Progenitor cell of endocrine pancreas (in vitro differentiated cells): Measurements from ENCODE around the gene C11orf42. TPM values are rescaled to one million over a fixed set of nuclear protein-coding genes. Genes with fewer than 3 reads are reported as not detected.
"Not testable (repeated sequence)": the region's sequence is repeated elsewhere in the genome, so short reads cannot be mapped to it uniquely, and the experiment has no call there.

ENCODE experiments used
- DNase-seq: peaks from one replicate; pipeline ENCODE4 v3.0.0; 2021; ENCODE audit warnings: low spot score; ENCODE audit not compliant: unreplicated experiment
- H3K27ac Mint-ChIP-seq: 2 replicates; pipeline ENCODE4 v1.8.0; 2021; ENCODE audit warnings: mild to moderate bottlenecking, moderate library complexity, mixed read lengths
- H3K27me3 Mint-ChIP-seq: 2 replicates; pipeline ENCODE4 v1.8.0; 2021; ENCODE audit warnings: mixed read lengths
- H3K36me3 Mint-ChIP-seq: 2 replicates; pipeline ENCODE4 v1.8.0; 2022; ENCODE audit warnings: mixed read lengths; ENCODE audit not compliant: insufficient read depth
- H3K4me1 Mint-ChIP-seq: 2 replicates; pipeline ENCODE4 v1.8.0; 2021; ENCODE audit warnings: low read depth, mixed read lengths
- H3K4me3 Mint-ChIP-seq: 2 replicates; pipeline ENCODE4 v1.8.0; 2021; ENCODE audit warnings: low read depth, mild to moderate bottlenecking, moderate library complexity, mixed read lengths
- H3K9me3 Mint-ChIP-seq: 2 replicates; pipeline ENCODE4 v1.8.0; 2021; ENCODE audit warnings: low read depth, mixed read lengths
- total RNA-seq: library from RNA; stranded (reverse); gene quantifications from 2 replicates; pipeline ENCODE4 v1.2.1, GENCODE V29; 2021
- TF ChIP-seq, protein P1 (sequence below): fragments of 200-600 bp; sonication (generic); IDR thresholded peaks from one replicate; pipeline ENCODE4 v1.5.0; 2021; ENCODE audit warnings: antibody characterized with exemption, mild to moderate bottlenecking; ENCODE audit not compliant: unreplicated experiment

C11orf42 gene
- total RNA-seq, 1 donor from 2014 or later, result not detected

DNA sequence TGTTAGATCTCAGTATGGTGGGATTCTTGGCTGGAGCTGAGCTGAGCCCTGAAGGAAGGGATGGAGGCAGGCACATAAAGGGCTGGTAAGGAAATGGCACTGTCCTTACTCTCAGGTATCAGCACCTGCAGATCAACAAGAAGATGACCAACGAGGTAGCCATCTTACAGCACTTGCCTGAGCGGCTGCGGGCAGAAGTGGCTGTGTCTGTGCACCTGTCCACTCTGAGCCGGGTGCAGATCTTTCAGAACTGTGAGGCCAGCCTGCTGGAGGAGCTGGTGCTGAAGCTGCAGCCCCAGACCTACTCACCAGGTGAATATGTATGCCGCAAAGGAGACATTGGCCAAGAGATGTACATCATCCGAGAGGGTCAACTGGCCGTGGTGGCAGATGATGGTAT, 36.0 kb downstream of the C11orf42 start:
- no peaks in the 10 kb centered on the region for H3K27me3 Mint-ChIP-seq
- no peaks in the 10 kb centered on the region for H3K9me3 Mint-ChIP-seq
- no peak overlapping the region for H3K4me3 Mint-ChIP-seq
- H3K4me1 Mint-ChIP-seq, result no peaks in the 10 kb centered on the region
- TF ChIP-seq, protein P1, sequence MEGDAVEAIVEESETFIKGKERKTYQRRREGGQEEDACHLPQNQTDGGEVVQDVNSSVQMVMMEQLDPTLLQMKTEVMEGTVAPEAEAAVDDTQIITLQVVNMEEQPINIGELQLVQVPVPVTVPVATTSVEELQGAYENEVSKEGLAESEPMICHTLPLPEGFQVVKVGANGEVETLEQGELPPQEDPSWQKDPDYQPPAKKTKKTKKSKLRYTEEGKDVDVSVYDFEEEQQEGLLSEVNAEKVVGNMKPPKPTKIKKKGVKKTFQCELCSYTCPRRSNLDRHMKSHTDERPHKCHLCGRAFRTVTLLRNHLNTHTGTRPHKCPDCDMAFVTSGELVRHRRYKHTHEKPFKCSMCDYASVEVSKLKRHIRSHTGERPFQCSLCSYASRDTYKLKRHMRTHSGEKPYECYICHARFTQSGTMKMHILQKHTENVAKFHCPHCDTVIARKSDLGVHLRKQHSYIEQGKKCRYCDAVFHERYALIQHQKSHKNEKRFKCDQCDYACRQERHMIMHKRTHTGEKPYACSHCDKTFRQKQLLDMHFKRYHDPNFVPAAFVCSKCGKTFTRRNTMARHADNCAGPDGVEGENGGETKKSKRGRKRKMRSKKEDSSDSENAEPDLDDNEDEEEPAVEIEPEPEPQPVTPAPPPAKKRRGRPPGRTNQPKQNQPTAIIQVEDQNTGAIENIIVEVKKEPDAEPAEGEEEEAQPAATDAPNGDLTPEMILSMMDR, result no peak
- H3K36me3 Mint-ChIP-seq, result no peaks in the 10 kb centered on the region
- DNase-seq, result no peak
- H3K27ac Mint-ChIP-seq, result no peak overlapping the region

DNA sequence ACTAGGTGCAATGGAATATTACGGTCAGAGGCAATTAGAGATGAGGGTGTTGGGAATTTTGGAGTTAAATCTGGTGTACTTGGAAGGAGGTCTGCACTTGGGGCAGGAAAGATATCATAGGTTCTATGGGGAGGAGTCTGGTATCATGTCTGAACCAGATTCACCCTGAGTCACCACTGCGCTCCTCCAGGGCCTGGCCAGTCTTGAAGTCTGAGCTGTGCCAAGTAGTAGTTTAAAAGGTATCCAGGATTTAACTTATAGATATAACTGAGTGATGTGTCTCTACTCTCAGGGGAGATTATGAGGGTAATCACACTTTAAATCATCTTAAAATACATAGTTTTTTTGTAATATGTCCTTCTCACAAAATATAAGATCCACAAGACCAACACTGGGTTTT, 40.2 kb downstream of the C11orf42 start:
- no peak overlapping the region for H3K27ac Mint-ChIP-seq
- DNase-seq, result no peak
- no peak overlapping the region for H3K4me3 Mint-ChIP-seq
- TF ChIP-seq, protein P1, result no peak
- no peaks in the 10 kb centered on the region for H3K27me3 Mint-ChIP-seq
- H3K36me3 Mint-ChIP-seq, result no peaks in the 10 kb centered on the region
- H3K4me1 Mint-ChIP-seq, result no peaks in the 10 kb centered on the region
- no peaks in the 10 kb centered on the region for H3K9me3 Mint-ChIP-seq

DNA sequence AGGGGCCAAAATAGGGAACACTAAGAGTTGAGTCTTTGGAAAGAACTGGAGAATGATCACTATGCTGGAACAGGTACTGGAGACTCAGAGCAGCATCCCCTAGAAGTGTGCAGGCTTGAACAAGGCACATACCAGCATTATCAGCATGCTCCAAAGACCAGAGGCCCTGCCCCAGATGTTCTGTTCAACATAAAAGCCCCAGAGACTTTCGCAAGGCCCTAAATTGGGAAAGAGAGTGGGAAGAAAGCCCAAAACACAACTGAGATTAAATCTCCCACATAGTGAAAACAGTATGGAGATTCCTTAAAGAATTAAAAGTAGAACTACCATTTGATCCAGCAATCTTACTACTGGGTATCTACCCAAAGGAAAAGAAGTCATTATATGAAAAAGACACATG, 42.9 kb downstream of the C11orf42 start:
- Mint-ChIP-seq H3K4me3 (no peak overlapping the region), H3K27me3 (no peaks in the 10 kb centered on the region), H3K9me3 (no peaks in the 10 kb centered on the region), H3K36me3 (no peaks in the 10 kb centered on the region), H3K4me1 (no peaks in the 10 kb centered on the region), H3K27ac (no peak overlapping the region)
- TF ChIP-seq, protein P1, result no peak
- DNase-seq, result no peak

DNA sequence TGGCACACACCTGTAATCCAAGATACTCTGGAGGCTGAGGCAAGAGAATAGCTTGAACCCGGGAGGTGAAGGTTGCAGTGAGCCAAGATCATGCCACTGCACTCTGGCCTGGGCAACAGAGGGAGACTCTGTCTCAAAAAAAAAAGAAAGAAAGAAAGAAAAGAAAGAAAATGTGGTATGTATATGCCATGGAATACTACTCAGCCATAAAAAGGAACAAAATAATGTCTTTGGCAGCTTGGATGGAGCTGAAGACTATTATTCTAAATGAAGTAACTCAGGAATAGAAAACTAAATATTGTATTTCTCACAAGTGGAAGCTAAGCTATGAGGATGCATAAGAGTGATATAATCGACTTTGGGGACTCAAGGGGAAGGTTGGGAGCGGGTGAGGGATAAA, 43.5 kb downstream of the C11orf42 start:
- H3K9me3 Mint-ChIP-seq, H3K4me3 Mint-ChIP-seq, H3K27ac Mint-ChIP-seq, H3K27me3 Mint-ChIP-seq, H3K4me1 Mint-ChIP-seq, DNase-seq, H3K36me3 Mint-ChIP-seq: not testable (repeated sequence)

DNA sequence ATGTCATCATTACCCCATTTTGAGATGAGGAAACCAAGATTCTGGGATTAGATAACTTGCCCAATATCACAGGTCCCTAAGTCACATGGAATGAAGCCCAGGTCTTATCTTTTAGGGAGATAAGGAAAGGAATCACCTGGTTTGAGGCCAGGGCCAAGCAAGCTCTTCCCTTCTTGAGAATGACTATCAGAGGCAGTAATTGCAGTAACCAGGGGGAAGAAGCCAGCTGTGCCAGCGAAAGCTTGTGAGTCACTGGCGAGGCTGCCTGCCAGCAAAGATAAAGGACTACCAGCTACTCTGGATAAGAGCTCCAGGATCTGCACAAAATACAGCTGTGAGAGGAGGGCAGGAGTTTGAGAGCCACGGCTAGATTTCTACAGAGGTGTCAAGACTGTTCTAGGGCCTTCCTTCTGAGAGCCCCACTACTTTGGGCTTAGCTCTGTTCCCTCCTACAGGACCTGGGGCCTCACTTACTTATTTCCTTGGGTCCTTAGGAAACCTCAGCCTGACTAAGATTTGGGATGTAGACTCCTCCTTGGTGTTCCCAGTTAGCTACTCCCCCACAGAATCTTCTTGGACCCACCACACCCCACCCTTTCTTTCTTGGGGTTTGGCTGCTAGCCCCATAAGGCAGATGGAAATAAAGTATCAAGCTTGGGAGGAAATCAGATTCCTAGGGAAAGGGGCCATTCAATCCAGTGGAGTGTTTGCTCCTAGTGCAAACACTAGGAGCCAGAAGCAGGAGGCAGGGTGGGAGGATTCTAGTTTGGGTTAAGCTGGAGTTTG, 44.6 kb downstream of the C11orf42 start:
- no peaks in the 10 kb centered on the region for H3K27me3 Mint-ChIP-seq
- H3K4me1 Mint-ChIP-seq, result no peaks in the 10 kb centered on the region
- H3K4me3 Mint-ChIP-seq, result no peak overlapping the region
- TF ChIP-seq, protein P1, result no peak
- no peaks in the 10 kb centered on the region for H3K9me3 Mint-ChIP-seq
- H3K27ac Mint-ChIP-seq, result peak overlapping the region; percentile 63
- no peaks in the 10 kb centered on the region for H3K36me3 Mint-ChIP-seq
- DNase-seq, result no peak

DNA sequence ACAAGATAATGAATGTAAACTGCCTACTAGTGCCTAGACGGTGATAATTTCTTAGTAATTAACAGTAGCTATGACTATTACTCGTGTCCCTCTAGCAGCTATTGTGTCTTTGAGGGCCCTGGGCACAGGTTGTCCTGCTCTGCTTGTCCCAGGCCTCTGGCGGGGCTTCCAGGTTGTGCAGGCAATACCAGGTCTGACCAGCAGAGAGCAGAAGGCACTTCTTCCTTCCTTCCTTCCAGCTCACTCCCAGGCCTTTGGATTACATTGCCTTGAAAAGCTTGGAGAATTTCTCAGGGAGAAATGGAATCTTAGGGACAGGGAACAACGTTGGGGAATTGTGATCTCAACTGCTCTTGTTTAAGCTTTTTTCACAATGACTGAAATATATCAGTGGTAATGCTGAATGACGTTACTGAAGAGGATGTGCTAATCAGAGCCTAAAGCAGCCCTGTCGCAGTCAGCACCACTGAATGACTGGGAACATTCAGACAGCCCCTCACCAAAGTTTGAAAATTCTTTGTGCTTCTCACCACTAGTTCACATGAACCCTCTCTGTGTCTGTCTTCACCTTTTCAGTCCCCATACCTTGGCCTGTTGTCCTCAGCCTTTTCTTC, 45.9 kb downstream of the C11orf42 start:
- TF ChIP-seq, protein P1, result peak; percentile 85
- DNase-seq, result peak; percentile 64
- Mint-ChIP-seq H3K9me3 (no peaks in the 10 kb centered on the region), H3K27me3 (no peaks in the 10 kb centered on the region), H3K27ac (peak overlapping the region; percentile 64), H3K36me3 (no peaks in the 10 kb centered on the region), H3K4me1 (no peaks in the 10 kb centered on the region), H3K4me3 (no peak overlapping the region)
